ENCODE measurements around the gene CHSY1. TPM values are rescaled to one million over a fixed set of nuclear protein-coding genes. Genes with fewer than 3 reads are reported as not detected.

The CHSY1 gene
- total RNA-seq, 1 experiment from 2014 or later, result 9.5 TPM

- in situ Hi-C loops (cut with HindIII; ENCODE audit: low sequenced_read_pairs), result no loop called here
- no peak for DNase-seq (ENCODE audit: low spot score)
These were observed 71.1 kb downstream of the CHSY1 start for GRCh38 chr15:101180620-101181307.

GRCh38 chr15:101179341-101180153 is 72.3 kb downstream of the CHSY1 start:
- in situ Hi-C loops (cut with HindIII; ENCODE audit: low sequenced_read_pairs), result no loop called here

GRCh38 chr15:101178931-101179330 is 72.9 kb downstream of the CHSY1 start:
- in situ Hi-C loops (cut with HindIII; ENCODE audit: low sequenced_read_pairs), result no loop called here
- no peak for DNase-seq (ENCODE audit: low spot score)

More at GRCh38 chr15:101179341-101180153, 72.3 kb downstream of the CHSY1 start:
- DNase-seq (ENCODE audit: low spot score), result peak; percentile 79

GRCh38 chr15:101178479-101178878 is 73.4 kb downstream of the CHSY1 start:
- in situ Hi-C loops (cut with HindIII; ENCODE audit: low sequenced_read_pairs), result no loop called here
- no peak for DNase-seq (ENCODE audit: low spot score)

GRCh38 chr15:101177866-101178265 is 74.0 kb downstream of the CHSY1 start:
- no peak for DNase-seq (ENCODE audit: low spot score)
- in situ Hi-C loops (cut with HindIII; ENCODE audit: low sequenced_read_pairs), result no loop called here

- in situ Hi-C loops (cut with HindIII; ENCODE audit: low sequenced_read_pairs), result no loop called here
- no peak for DNase-seq (ENCODE audit: low spot score)
These were observed 75.2 kb downstream of the CHSY1 start for GRCh38 chr15:101176625-101177024.

GRCh38 chr15:101175401-101175800 is 76.4 kb downstream of the CHSY1 start:
- no peak for DNase-seq (ENCODE audit: low spot score)
- in situ Hi-C loops (cut with HindIII; ENCODE audit: low sequenced_read_pairs), result no loop called here

- in situ Hi-C loops (cut with HindIII; ENCODE audit: low sequenced_read_pairs), result no loop called here
- DNase-seq (ENCODE audit: low spot score), result no peak
These were observed 77.5 kb downstream of the CHSY1 start for GRCh38 chr15:101174152-101174920.

GRCh38 chr15:101173233-101174119 is 78.4 kb downstream of the CHSY1 start:
- in situ Hi-C loops (cut with HindIII; ENCODE audit: low sequenced_read_pairs), result no loop called here

GRCh38 chr15:101172501-101173071 is 79.3 kb downstream of the CHSY1 start:
- in situ Hi-C loops (cut with HindIII; ENCODE audit: low sequenced_read_pairs), result no loop called here
- DNase-seq (ENCODE audit: low spot score), result no peak

More at GRCh38 chr15:101173233-101174119, 78.4 kb downstream of the CHSY1 start:
- DNase-seq (ENCODE audit: low spot score), result no peak

- DNase-seq (ENCODE audit: low spot score), result no peak
- in situ Hi-C loops (cut with HindIII; ENCODE audit: low sequenced_read_pairs), result no loop called here
These were observed 79.9 kb downstream of the CHSY1 start for GRCh38 chr15:101171954-101172353.

GRCh38 chr15:101170568-101171350 is 81.1 kb downstream of the CHSY1 start:
- in situ Hi-C loops (cut with HindIII; ENCODE audit: low sequenced_read_pairs), result no loop called here
- no peak for DNase-seq (ENCODE audit: low spot score)

- in situ Hi-C loops (cut with HindIII; ENCODE audit: low sequenced_read_pairs), result no loop called here
- DNase-seq (ENCODE audit: low spot score), result no peak
These were observed 82.3 kb downstream of the CHSY1 start for GRCh38 chr15:101169495-101170071.

- no peak for DNase-seq (ENCODE audit: low spot score)
- in situ Hi-C loops (cut with HindIII; ENCODE audit: low sequenced_read_pairs), result no loop called here
These were observed 82.9 kb downstream of the CHSY1 start for GRCh38 chr15:101168898-101169494.

- in situ Hi-C loops (cut with HindIII; ENCODE audit: low sequenced_read_pairs), result no loop called here
- no peak for DNase-seq (ENCODE audit: low spot score)
These were observed 83.4 kb downstream of the CHSY1 start for GRCh38 chr15:101168463-101168824.

GRCh38 chr15:101167753-101168462 is 83.9 kb downstream of the CHSY1 start:
- in situ Hi-C loops (cut with HindIII; ENCODE audit: low sequenced_read_pairs), result no loop called here
- DNase-seq (ENCODE audit: low spot score), result no peak

- in situ Hi-C loops (cut with HindIII; ENCODE audit: low sequenced_read_pairs), result no loop called here
These were observed 84.5 kb downstream of the CHSY1 start for GRCh38 chr15:101167411-101167752.

More at GRCh38 chr15:101167411-101167752, 84.5 kb downstream of the CHSY1 start:
- DNase-seq (ENCODE audit: low spot score), result no peak
